Activated T-cell treated with anti-CD3 and anti-CD28 coated beads for 1 hour (primary cell): ENCODE results near the gene RHOF.
A peak's percentile ranks its signal among the peaks of the same experiment; 100 is the strongest.
"Not testable (repeated sequence)": the region's sequence is repeated elsewhere in the genome, so short reads cannot be mapped to it uniquely, and the experiment has no call there.

Experiments
- DNase-seq: peaks from one replicate; pipeline ENCODE4 v3.0.0-alpha.2; 2020; ENCODE audit warnings: low read depth

The RHOF gene

GRCh38 chr12:121791671-121792551, 1.6 kb downstream of the RHOF start:
- DNase-seq: no peak

DNA sequence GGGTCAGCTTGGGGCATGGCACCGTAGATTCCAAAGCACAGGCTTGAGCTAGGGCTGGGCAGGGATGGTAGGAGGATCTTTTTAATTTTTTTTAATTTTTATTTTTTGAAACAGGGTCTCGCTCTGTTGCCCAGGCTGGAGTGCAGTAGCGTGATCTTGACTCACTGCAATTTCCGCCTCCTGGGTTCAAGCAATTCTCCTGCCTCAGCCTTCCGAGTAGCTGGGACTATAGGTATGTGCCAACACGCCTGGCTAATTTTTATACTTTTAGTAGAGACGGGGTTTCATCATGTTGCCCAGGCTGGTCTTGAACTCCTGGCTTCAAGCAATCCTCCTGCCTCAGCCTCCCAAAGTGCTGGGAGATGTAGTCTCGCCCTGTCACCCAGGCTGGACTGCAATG, 2.7 kb downstream of the RHOF start:
- DNase-seq: not testable (repeated sequence)

DNA sequence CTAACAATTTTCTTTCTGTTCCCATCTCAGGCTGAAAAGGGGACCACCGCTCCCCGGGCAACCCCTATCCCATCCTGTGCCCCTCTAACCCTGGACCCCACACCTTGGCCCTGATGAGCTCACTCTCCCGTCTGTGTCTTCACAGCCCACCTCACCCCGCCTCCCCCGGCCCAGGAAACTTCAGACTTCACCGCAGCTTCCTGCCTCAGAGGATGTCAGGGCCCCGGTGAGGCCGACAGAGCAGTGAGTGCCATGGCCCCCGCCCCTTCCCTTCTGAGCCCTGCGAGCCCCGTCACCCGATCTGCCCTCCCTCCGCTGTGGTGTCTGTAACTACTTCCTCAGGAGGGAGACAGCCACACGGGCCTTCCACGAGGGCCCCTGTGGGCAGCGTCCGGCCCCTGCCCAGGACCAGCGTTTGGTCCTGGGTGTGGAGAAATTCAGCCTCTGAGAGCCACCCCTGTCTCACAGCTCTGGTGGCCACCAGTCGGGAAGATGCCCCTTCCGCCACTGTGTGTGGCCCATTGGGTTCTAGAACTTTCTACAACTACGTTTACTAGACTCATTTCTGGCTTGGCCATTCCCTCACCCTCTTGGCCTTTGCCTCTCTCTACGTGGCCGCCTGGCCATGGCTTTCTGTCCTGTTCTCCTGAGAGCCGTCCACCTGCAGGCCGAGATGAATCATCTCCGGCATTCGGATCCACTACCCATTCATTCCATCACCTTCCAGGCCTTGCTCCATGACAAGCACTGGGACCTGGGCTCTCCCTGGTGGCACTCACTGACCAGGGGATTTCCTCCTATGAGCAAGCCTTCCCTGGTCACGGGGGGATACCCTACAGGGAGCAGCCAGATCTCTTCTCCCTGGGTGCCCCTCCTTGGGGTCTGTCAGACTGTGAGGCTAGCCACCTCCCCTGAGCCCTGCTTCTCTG, 3.4 kb downstream of the RHOF start:
- DNase-seq: peak; percentile 91

DNA sequence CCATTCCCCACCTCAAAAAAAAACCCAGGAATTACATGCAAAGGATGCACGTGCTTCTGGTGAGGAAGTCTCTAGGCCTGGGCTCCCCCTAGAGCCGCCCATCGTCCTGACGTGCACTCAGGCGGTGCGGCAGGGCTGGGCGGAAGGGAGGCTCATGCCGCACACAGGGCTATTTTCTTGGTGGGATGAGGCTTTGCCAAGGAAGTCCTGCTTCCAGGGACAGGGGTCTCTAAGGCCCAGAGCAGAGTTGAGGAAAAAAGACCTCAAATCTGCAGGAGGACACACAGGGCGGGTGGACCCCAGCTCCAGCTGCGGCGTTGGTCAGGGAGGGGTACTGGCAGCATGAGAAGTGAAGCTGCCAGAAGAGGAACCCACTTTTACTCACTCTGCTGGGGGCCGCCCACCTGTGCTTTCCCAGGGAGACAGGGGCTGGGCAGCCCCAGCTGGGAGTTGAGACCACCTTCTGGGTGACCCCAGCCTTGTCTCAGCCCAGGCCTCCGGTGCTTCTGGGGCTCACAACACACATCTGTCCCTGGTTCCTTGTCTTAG, 4.2 kb downstream of the RHOF start:
- DNase-seq: no peak

- DNase-seq: no peak
These were observed 5.2 kb downstream of the RHOF start for GRCh38 chr12:121788176-121788818.

GRCh38 chr12:121787063-121788025, 6.1 kb downstream of the RHOF start:
- DNase-seq: peak; percentile 36

DNA sequence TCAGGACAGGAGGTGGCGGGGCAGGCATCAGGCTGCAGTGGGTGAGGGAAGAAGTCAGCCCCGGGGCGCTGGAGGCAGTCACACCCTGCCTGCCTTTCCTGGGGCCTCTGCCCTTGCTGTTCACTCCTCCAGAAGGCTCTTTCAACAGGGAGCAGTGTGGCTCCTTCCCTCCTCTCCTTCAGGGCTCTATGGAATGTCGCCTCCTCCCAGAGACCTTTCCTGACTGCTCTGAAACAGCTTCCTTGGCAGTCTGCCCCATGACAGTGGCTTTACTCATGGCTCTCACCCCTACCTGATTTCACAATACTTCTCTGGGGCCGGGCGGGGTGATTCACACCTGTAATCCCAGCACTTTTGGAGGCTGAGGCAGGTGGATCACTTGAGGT, 7.1 kb downstream of the RHOF start:
- no peak for DNase-seq

DNA sequence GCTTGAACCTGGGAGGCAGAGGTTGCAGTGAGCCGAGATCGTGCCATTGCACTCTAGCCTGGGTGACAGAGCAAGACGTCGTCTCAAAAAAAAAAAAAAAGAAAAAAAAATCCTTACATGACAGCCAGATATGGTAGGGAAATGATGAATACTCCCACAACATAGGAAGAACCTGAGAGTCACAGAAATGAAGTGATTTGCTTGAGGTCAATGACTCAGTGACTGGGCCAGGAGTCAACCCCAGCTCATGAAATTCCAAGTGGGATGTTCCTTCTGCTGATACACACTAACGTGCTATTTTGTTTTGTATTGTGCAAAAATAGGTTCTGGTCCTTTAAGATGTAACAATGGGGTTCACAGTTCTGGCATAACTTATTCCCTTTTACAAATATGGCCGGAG, 9.0 kb downstream of the RHOF start:
- no peak for DNase-seq

- DNase-seq: no peak
These were observed 9.7 kb downstream of the RHOF start for GRCh38 chr12:121783766-121784165.

DNA sequence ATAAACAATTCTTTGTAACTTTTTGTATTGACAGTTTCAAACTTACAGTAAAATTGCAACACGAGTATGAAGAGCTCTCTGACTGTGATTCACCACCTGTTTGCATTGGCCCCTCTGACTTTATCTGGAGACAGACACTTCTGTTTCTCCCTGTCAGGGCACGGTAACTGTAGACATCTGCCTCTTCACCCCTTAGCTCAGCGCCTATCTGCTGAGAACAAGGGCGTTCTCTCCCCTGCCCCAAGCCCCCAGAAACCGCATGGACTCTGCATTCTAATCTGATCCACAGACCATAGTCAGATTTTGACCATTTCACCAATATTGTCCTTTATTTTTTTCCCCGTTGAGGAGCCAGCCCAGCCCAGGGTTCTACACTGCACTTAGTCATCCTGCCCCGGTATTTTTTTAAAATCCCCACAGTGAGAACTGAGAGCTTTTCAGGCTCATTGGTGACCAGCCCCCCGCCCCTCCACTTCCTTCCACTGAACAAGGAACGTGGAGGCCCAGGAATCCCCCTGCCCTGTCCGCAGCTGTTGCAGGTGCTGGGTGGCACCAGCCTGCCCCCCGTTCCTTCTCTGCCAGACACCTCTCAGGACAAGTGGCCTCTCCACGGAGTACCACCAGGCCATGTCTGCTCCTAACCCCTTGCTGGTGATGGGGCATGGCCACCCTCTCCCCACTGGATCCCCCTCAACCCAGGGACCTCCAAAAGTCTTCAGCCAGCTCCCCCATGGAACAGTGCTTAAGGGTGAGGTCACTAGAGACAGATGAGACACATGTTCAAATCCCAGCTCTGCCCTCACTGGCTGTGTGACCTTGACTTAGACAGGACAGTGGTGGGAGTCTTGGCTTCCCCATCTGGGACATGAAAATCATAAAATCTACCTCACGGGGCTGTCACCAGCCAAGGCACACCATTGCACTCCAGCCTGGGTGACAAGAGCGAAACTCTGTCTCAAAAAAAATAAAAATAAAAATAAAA, 11.2 kb downstream of the RHOF start:
- DNase-seq: no peak

DNA sequence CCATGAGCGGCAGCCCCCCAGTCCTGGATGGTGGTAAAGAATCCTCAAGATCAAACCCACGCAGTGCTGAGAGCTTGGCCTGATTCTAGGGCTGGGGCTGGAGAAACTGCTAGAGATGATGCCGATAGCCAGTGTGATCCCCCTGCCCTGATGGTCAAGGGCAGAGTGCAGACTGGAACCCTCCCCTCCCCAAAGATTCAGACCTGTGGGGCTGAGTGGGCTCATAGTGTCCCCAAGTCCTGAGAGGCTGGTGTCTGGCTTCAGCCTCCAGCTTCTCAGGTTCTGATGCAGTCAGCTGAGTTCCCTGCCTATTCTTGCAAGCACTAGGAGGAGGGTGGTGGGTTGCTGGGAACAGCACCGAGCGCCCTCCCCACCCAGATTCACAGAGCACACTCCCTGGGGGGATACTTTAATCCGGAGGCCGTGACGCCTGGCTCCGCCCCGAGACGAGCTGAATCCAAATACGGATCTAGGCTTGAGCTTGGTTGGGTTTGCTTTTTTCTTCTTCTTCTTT, 11.9 kb downstream of the RHOF start:
- DNase-seq: no peak

DNA sequence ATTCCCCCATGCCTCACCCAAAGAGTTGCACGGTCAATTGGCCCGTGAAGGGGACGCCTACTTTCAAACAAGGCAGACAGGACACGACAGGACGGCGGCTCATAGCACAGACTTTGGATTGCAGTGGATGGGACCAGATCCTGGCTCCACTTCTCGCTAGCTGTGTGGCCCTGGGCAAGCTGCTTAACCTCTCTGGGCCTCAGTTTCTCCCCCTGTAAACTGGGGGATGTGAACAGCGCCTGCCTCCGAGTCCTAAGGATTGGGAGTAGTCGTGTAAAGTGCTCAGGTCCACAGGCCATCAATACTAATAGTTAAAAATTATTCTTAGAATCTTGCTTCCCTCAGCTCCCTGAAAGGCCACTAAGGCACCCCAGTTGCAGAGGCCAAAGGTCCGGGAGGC, 13.1 kb downstream of the RHOF start:
- DNase-seq: no peak

GRCh38 chr12:121779422-121779895, 14.0 kb downstream of the RHOF start:
- no peak for DNase-seq

DNA sequence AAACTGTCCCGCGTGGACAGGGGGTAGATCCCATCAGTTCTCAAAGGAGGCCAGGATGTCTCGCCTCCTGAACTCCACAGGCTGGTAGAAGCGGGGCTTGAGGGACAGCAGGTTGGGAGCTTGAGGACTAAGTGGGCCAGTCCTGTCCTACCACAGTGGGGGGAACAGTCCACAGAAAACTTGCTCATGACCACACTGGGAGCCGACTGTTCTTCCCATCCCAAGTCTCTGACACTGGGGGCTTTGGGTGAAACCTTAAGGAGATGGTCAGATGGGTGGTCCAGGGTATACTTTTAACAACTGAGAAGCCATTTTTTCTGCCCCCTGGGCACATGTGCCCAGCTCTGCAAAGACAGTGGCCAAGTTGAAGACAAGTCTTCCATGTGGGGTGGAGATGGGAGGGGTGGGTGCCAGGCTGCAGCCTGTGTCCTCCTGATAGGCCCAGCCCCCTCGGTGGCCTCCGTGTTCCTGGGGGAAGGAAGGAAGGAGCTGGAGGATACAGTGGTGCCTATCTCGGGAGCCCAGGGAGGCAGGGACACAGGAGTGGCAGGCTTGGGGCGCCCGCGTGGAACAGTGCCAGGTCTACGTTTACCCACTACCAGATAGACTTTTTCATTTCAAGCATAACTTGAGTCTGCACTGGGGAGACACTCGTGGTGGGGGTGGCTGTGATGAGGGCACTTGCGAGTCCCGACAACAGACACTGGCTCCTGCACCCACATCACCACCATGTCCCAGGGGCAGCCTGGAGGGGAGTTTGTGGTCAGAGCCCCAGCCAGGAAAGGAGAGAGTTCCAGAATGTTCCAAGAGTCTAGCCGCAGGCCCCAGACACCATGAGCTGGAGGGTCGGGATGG, 14.7 kb downstream of the RHOF start:
- DNase-seq: no peak

DNA sequence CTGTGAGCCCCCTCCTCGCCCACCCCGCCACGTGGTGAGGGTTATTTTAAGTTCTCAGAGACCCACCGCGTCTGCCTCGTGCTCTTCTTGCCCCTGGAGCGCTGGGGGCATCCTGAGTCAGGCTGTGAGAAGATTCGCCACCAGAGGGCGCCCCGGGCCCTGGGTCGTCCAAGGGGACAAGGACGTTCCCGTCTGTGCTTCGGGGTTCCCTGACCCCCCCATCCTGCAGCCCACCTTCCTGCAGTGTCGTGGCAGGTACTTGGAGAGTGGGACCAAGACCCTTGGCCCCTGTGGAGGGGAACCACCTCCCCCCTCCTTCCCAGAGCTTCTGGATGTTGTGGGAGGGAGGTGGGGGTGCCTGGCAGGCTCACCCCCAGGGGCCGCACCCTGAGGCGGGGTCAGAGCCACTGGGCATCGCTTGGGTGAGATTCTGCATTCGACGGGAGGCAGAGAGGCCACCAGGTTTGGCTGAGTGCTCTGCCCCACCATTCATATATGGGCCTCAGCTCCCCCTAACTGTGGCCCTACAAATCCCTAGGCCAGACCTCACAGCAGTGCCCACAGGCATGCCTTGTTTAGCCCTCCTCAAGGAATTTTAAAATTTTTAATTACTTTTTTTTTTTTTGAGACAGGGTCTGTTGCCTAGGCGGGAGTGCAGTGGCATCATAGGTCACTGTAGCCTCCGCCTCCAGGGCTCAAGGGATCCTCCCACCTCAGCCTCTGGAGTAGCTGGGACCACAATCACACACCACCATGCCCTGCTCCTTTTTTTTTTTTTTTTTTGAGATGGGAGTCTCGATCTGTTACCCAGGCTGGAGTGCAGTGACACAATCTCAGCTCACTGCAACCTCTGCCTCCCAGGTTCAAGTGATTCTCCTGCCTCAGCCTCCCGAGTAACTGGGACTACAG, 17.0 kb downstream of the RHOF start:
- DNase-seq: peak; percentile 98

DNA sequence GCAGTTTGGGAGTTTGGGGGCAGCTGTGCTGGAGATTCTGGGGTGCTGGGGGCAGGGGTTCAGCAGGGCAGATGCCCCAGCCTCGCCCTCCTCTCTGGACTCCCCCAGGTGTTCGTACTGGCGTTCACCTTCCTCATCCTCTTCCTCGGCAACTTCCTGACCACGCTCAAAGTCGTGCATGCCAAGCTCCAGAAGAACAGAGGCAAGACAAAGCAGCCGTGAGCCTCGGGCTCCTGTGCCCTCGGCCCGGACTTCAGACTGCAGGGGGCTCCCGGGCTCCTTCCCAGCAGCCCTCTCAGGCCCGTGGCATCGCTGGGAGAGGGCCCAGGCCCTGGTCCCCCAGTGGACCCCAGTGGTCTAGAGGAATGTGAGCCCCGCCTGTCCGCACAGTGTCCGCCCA, 18.0 kb downstream of the RHOF start:
- no peak for DNase-seq

- no peak for DNase-seq
These were observed 18.5 kb downstream of the RHOF start for GRCh38 chr12:121774968-121775474.
